ENCODE data around the gene CYP27C1. TPM values are rescaled to one million over a fixed set of nuclear protein-coding genes. Genes with fewer than 3 reads are reported as not detected.
A peak's percentile ranks its signal among the peaks of the same experiment; 100 is the strongest.

Gene CYP27C1
- total RNA-seq, 1 donor from 2014 or later, result not detected

- ATAC-seq (no peak), DNase-seq (no peak)
- intact Hi-C loops (cut with DNase I), result no loop called here
- Histone ChIP-seq H3K27me3 (no peaks in the 10 kb centered on the region), H3K9me3 (no peaks in the 10 kb centered on the region), H3K4me3 (no peak overlapping the region), H3K36me3 (no peaks in the 10 kb centered on the region), H3K27ac (no peak overlapping the region), H3K4me1 (no peaks in the 10 kb centered on the region)
- TF ChIP-seq, protein P1, sequence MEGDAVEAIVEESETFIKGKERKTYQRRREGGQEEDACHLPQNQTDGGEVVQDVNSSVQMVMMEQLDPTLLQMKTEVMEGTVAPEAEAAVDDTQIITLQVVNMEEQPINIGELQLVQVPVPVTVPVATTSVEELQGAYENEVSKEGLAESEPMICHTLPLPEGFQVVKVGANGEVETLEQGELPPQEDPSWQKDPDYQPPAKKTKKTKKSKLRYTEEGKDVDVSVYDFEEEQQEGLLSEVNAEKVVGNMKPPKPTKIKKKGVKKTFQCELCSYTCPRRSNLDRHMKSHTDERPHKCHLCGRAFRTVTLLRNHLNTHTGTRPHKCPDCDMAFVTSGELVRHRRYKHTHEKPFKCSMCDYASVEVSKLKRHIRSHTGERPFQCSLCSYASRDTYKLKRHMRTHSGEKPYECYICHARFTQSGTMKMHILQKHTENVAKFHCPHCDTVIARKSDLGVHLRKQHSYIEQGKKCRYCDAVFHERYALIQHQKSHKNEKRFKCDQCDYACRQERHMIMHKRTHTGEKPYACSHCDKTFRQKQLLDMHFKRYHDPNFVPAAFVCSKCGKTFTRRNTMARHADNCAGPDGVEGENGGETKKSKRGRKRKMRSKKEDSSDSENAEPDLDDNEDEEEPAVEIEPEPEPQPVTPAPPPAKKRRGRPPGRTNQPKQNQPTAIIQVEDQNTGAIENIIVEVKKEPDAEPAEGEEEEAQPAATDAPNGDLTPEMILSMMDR (IDR thresholded peaks at IDR 0.05), result no peak
Measured at GRCh38 chr2:127137225-127137624, 82.9 kb downstream of the CYP27C1 start.

GRCh38 chr2:127134833-127135830 is 85.0 kb downstream of the CYP27C1 start:
- DNase-seq (no peak), ATAC-seq (peak; percentile 78)
- intact Hi-C loops (cut with DNase I), result no loop called here
- no peaks in the 10 kb centered on the region for H3K27me3 ChIP-seq
- no peaks in the 10 kb centered on the region for H3K4me1 ChIP-seq
- TF ChIP-seq, protein P1 (IDR thresholded peaks at IDR 0.05), result no peak
- H3K27ac ChIP-seq, result no peak overlapping the region
- H3K9me3 ChIP-seq, result no peaks in the 10 kb centered on the region
- no peak overlapping the region for H3K4me3 ChIP-seq
- H3K36me3 ChIP-seq, result no peaks in the 10 kb centered on the region

GRCh38 chr2:127134235-127134634 is 85.9 kb downstream of the CYP27C1 start:
- Histone ChIP-seq H3K9me3 (no peaks in the 10 kb centered on the region), H3K27ac (no peak overlapping the region), H3K36me3 (no peaks in the 10 kb centered on the region), H3K4me3 (no peak overlapping the region), H3K27me3 (no peaks in the 10 kb centered on the region), H3K4me1 (no peaks in the 10 kb centered on the region)
- ATAC-seq (no peak), DNase-seq (no peak)
- TF ChIP-seq, protein P1 (IDR thresholded peaks at IDR 0.05), result no peak
- intact Hi-C loops (cut with DNase I), result no loop called here

Other genes with a start within 250 kb of the CYP27C1 start
- gene BIN1, start 113.1 kb downstream of the CYP27C1 start, total RNA-seq, result 33.4 TPM
- gene ERCC3, start 73.8 kb upstream of the CYP27C1 start, total RNA-seq, result 36.9 TPM
- gene MAP3K2, start 167.7 kb upstream of the CYP27C1 start, total RNA-seq, result 71.5 TPM
- gene PROC, start 198.1 kb upstream of the CYP27C1 start, total RNA-seq, result not detected